Fibroblast of lung (primary cell): ENCODE data around the gene MACO1.
A peak's percentile ranks its signal among the peaks of the same experiment; 100 is the strongest.

Experiments
- CTCF ChIP-seq, 2 donors: IDR thresholded peaks in 1 of 2; conservative IDR thresholded peaks in 1 of 2; 1 replicate in 1 of 2; 2 replicates in 1 of 2; pipeline ENCODE4 v1.5.1; 2011 to 2012; ENCODE audit warnings: low read length in 2 of 2, control low read depth in 1 of 2, inconsistent platforms in 1 of 2, low read depth in 1 of 2, mild to moderate bottlenecking in 1 of 2
- EZH2 ChIP-seq: IDR thresholded peaks from 2 replicates; pipeline ENCODE4 v1.5.1; 2012; ENCODE audit warnings: low read length, control low read depth, mild to moderate bottlenecking; ENCODE audit errors: missing control alignments

- peak; percentile 36 to 44 for TF ChIP-seq CTCF (conservative IDR thresholded peaks at IDR 0.05 in 1 of 2, IDR thresholded peaks at IDR 0.05 in 1 of 2; ENCODE audit: low read depth in 1 of 2, low read length in 2 of 2)
- TF ChIP-seq EZH2, result no peak
Observed at GRCh38 chr1:25487628-25488027, 56.9 kb downstream of the MACO1 start.
